H9 (cell line): Measurements from ENCODE around the gene DNLZ. TPM values are rescaled to one million over a fixed set of nuclear protein-coding genes. Genes with fewer than 3 reads are reported as not detected.

Experiments
- DNase-seq: peaks from one replicate; pipeline ENCODE4 v3.0.0-alpha.2; 2017
- H2AFZ ChIP-seq: one replicate; pipeline ENCODE4 v1.6.1; 2013; ENCODE audit warnings: mild to moderate bottlenecking, low read length, control low read depth, moderate library complexity
- H2AK5ac ChIP-seq: 2 replicates; pipeline ENCODE4 v1.6.1; 2013; ENCODE audit warnings: low read length, control low read depth, mixed read lengths; ENCODE audit not compliant: insufficient read length
- H2BK120ac ChIP-seq: one replicate; pipeline ENCODE4 v1.6.1; 2013; ENCODE audit warnings: low read depth, mild to moderate bottlenecking, low read length, control low read depth, inconsistent platforms; ENCODE audit not compliant: poor library complexity, severe bottlenecking
- H2BK12ac ChIP-seq: 2 replicates; pipeline ENCODE4 v1.6.1; 2013; ENCODE audit warnings: low read length, control low read depth, mixed read lengths, low read depth; ENCODE audit not compliant: insufficient read length
- H2BK15ac ChIP-seq: 2 replicates; pipeline ENCODE4 v1.6.1; 2013; ENCODE audit warnings: low read depth, low read length, control low read depth
- H2BK20ac ChIP-seq: one replicate; pipeline ENCODE4 v1.6.1; 2013; ENCODE audit warnings: low read depth, mild to moderate bottlenecking, low read length, control low read depth, inconsistent platforms; ENCODE audit not compliant: poor library complexity, severe bottlenecking
- H2BK5ac ChIP-seq: 2 replicates; pipeline ENCODE4 v1.6.1; 2013; ENCODE audit warnings: low read length, control low read depth, mixed read lengths; ENCODE audit not compliant: insufficient read length
- H3K14ac ChIP-seq: 2 replicates; pipeline ENCODE4 v1.6.1; 2013; ENCODE audit warnings: low read length, control low read depth; ENCODE audit not compliant: insufficient read depth
- H3K18ac ChIP-seq: 2 replicates; pipeline ENCODE4 v1.6.1; 2013; ENCODE audit warnings: low read depth, mild to moderate bottlenecking, mixed read lengths, low read length, control low read depth; ENCODE audit not compliant: insufficient read length
- H3K23ac ChIP-seq: 2 replicates; pipeline ENCODE4 v1.6.1; 2013; ENCODE audit warnings: low read length, control low read depth, mixed read lengths, low read depth; ENCODE audit not compliant: insufficient read length
- H3K23me2 ChIP-seq: 2 replicates; pipeline ENCODE4 v1.6.1; 2013; ENCODE audit warnings: low read depth, mild to moderate bottlenecking, mixed read lengths, low read length, control low read depth; ENCODE audit not compliant: insufficient read length, poor library complexity, severe bottlenecking
- H3K27ac ChIP-seq: 2 replicates; pipeline ENCODE4 v1.5.1; 2013; ENCODE audit warnings: low read length, control low read depth, mixed read lengths, low read depth; ENCODE audit not compliant: insufficient read length
- H3K27me3 ChIP-seq: 2 replicates; pipeline ENCODE4 v1.6.1; 2013; ENCODE audit warnings: low read length, control low read depth, inconsistent platforms; ENCODE audit not compliant: insufficient read depth
- H3K4ac ChIP-seq: 2 replicates; pipeline ENCODE4 v1.6.1; 2013; ENCODE audit warnings: low read depth, mild to moderate bottlenecking, control low read depth, inconsistent platforms, low read length, moderate library complexity
- H3K4me1 ChIP-seq: 2 replicates; pipeline ENCODE4 v1.6.1; 2013; ENCODE audit warnings: low read length, control low read depth, inconsistent platforms; ENCODE audit not compliant: insufficient read depth
- H3K4me2 ChIP-seq: 2 replicates; pipeline ENCODE4 v1.6.1; 2013; ENCODE audit warnings: low read length, control low read depth, mixed read lengths; ENCODE audit not compliant: insufficient read length, insufficient read depth
- H3K56ac ChIP-seq: 2 replicates; pipeline ENCODE4 v1.6.1; 2013; ENCODE audit warnings: low read depth, mild to moderate bottlenecking, mixed read lengths, low read length, control low read depth; ENCODE audit not compliant: insufficient read length
- H3K79me1 ChIP-seq: 2 replicates; pipeline ENCODE4 v1.6.1; 2013; ENCODE audit warnings: low read depth, mild to moderate bottlenecking, moderate library complexity, low read length, control low read depth, inconsistent platforms; ENCODE audit not compliant: insufficient read depth, poor library complexity, severe bottlenecking
- H3K79me2 ChIP-seq: 2 replicates; pipeline ENCODE4 v1.6.1; 2013; ENCODE audit warnings: low read length, control low read depth, inconsistent platforms; ENCODE audit not compliant: insufficient read depth
- H3K9ac ChIP-seq: 2 replicates; pipeline ENCODE4 v1.6.1; 2013; ENCODE audit warnings: low read length, control low read depth, mixed read lengths; ENCODE audit not compliant: insufficient read length; ENCODE audit errors: extremely low read depth
- H3K9me3 ChIP-seq: one replicate; pipeline ENCODE4 v1.6.1; 2013; ENCODE audit warnings: low read depth, low read length, inconsistent platforms; ENCODE audit not compliant: control insufficient read depth
- H3T11ph ChIP-seq: one replicate; pipeline ENCODE4 v1.6.1; 2013; ENCODE audit warnings: mild to moderate bottlenecking, low read length, control low read depth, inconsistent platforms
- H4K20me1 ChIP-seq: one replicate; pipeline ENCODE4 v1.6.1; 2013; ENCODE audit not compliant: control insufficient read depth, insufficient read length, insufficient read depth
- H4K5ac ChIP-seq: 2 replicates; pipeline ENCODE4 v1.6.1; 2013; ENCODE audit warnings: low read depth, mild to moderate bottlenecking, mixed read lengths, low read length, control low read depth; ENCODE audit not compliant: insufficient read length
- H4K8ac ChIP-seq: replicated peaks from 2 replicates; pipeline ENCODE4 v1.6.1; 2013; ENCODE audit warnings: low read length, control low read depth, mixed read lengths, low read depth; ENCODE audit not compliant: insufficient read length
- H4K91ac ChIP-seq: 2 replicates; pipeline ENCODE4 v1.6.1; 2013; ENCODE audit warnings: low read depth, mild to moderate bottlenecking, moderate library complexity, mixed read lengths, low read length, control low read depth; ENCODE audit not compliant: insufficient read length
- H3K27ac Mint-ChIP-seq, 3 experiments: 2 replicates in 2 of 3; 3 replicates in 1 of 3; pipeline ENCODE4 v1.8.0; 2020 to 2021; ENCODE audit warnings: mixed read lengths in 3 of 3, mild to moderate bottlenecking in 1 of 3, moderate library complexity in 1 of 3
- H3K27me3 Mint-ChIP-seq: 2 replicates; pipeline ENCODE4 v1.8.0; 2021; ENCODE audit warnings: low read depth, mild to moderate bottlenecking, moderate library complexity, mixed read lengths
- H3K36me3 Mint-ChIP-seq, 3 experiments: 2 replicates in 2 of 3; 3 replicates in 1 of 3; pipeline ENCODE4 v1.8.0; 2020 to 2021; ENCODE audit warnings: low read depth in 3 of 3, mixed read lengths in 3 of 3; ENCODE audit not compliant: insufficient read depth in 1 of 3
- H3K4me1 Mint-ChIP-seq, 2 experiments: 2 replicates each; pipeline ENCODE4 v1.8.0; 2020; ENCODE audit warnings: mixed read lengths in 2 of 2
- H3K4me3 Mint-ChIP-seq, 2 experiments: 2 replicates in 1 of 2; 3 replicates in 1 of 2; pipeline ENCODE4 v1.8.0; 2020 to 2021; ENCODE audit warnings: mild to moderate bottlenecking in 2 of 2, mixed read lengths in 2 of 2, moderate library complexity in 1 of 2
- H3K9me3 Mint-ChIP-seq, 2 experiments: 2 replicates in 1 of 2; 3 replicates in 1 of 2; pipeline ENCODE4 v1.8.0; 2020; ENCODE audit warnings: mild to moderate bottlenecking in 2 of 2, mixed read lengths in 2 of 2, moderate library complexity in 1 of 2
- CTCF ChIP-seq: fragments of 200-600 bp; sonication (generic); conservative IDR thresholded peaks from 3 replicates; pipeline ENCODE4 v1.8.0; 2021; ENCODE audit warnings: antibody characterized with exemption, mild to moderate bottlenecking
- WGBS: extraction: QIAGEN DNeasy Blood & Tissue Kit; methylation state at CpG from one replicate; pipeline ENCODE4 v1.1.7; 2013; ENCODE audit warnings: missing lambda C conversion rate, low lambda C conversion rate, mixed read lengths; ENCODE audit not compliant: insufficient read length; ENCODE audit errors: extremely low coverage; 5-methylcytosine and 5-hydroxymethylcytosine counted together
- total RNA-seq: library from RNA; stranded (reverse); gene quantifications from 2 replicates; pipeline ENCODE4 v1.2.1, GENCODE V29; 2021

The DNLZ gene
- total RNA-seq, 1 experiment from 2014 or later, result 24.8 TPM

- H4K91ac ChIP-seq, result no peak overlapping the region
- Mint-ChIP-seq H3K9me3 (peaks cover 15 to 17% of the 10 kb centered on the region in 2 experiments), H3K27me3 (peaks cover 5% of the 10 kb centered on the region), H3K4me1 (no peaks in the 10 kb centered on the region), H3K27ac (no peak overlapping the region), H3K36me3 (peaks cover 6 to 19% (median 7%) of the 10 kb centered on the region in 3 experiments; a peak in 6 of 7 replicates), H3K4me3 (no peak overlapping the region)
- no peak for DNase-seq
- no peak for TF ChIP-seq CTCF
- H3K23me2 ChIP-seq, result no peaks in the 10 kb centered on the region
- H2AFZ ChIP-seq, result no peak overlapping the region
- no peak overlapping the region for H4K5ac ChIP-seq
- H3K4me2 ChIP-seq, result no peak overlapping the region
- no peaks in the 10 kb centered on the region for H3K27me3 ChIP-seq
- H3K9me3 ChIP-seq, result no peaks in the 10 kb centered on the region
- no peaks in the 10 kb centered on the region for H4K20me1 ChIP-seq
- H2BK5ac ChIP-seq, result no peak overlapping the region
- H3K4ac ChIP-seq, result no peak overlapping the region
- no peak overlapping the region for H3K27ac ChIP-seq
- H3K14ac ChIP-seq, result no peak overlapping the region
- no peak overlapping the region for H3K18ac ChIP-seq
- H2BK20ac ChIP-seq, result no peak overlapping the region
- H2BK15ac ChIP-seq, result no peak overlapping the region
- no peak overlapping the region for H2BK12ac ChIP-seq
- H3K23ac ChIP-seq, result no peak overlapping the region
- H3K56ac ChIP-seq, result no peak overlapping the region
- no peak overlapping the region for H4K8ac ChIP-seq
- H2BK120ac ChIP-seq, result no peak overlapping the region
- H3K9ac ChIP-seq, result no peak overlapping the region
- H2AK5ac ChIP-seq, result no peak overlapping the region
- H3K79me1 ChIP-seq, result no peaks in the 10 kb centered on the region
- H3K4me1 ChIP-seq, result no peaks in the 10 kb centered on the region
- WGBS, result no CpG with 5 or more reads among the region's 16 CpGs
- H3K79me2 ChIP-seq, result no peaks in the 10 kb centered on the region
- H3T11ph ChIP-seq, result no peak overlapping the region
Measured at GRCh38 chr9:136318776-136319241, 44.7 kb downstream of the DNLZ start.
